ENCODE data around the gene VASN. TPM values are rescaled to one million over a fixed set of nuclear protein-coding genes. Genes with fewer than 3 reads are reported as not detected.

VASN gene
- total RNA-seq, 4 donors from 2014 or later = 9.2 to 20.2 (median 14.2) TPM

GRCh38 chr16:4381935-4382794 is 10.5 kb downstream of the VASN start:
- TF ChIP-seq, protein P1, sequence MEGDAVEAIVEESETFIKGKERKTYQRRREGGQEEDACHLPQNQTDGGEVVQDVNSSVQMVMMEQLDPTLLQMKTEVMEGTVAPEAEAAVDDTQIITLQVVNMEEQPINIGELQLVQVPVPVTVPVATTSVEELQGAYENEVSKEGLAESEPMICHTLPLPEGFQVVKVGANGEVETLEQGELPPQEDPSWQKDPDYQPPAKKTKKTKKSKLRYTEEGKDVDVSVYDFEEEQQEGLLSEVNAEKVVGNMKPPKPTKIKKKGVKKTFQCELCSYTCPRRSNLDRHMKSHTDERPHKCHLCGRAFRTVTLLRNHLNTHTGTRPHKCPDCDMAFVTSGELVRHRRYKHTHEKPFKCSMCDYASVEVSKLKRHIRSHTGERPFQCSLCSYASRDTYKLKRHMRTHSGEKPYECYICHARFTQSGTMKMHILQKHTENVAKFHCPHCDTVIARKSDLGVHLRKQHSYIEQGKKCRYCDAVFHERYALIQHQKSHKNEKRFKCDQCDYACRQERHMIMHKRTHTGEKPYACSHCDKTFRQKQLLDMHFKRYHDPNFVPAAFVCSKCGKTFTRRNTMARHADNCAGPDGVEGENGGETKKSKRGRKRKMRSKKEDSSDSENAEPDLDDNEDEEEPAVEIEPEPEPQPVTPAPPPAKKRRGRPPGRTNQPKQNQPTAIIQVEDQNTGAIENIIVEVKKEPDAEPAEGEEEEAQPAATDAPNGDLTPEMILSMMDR (IDR thresholded peaks at IDR 0.05) = no peak
- TF ChIP-seq POLR2A (IDR thresholded peaks at IDR 0.05) = no peak
- no peaks in the 10 kb centered on the region for H3K9me3 ChIP-seq
- no peaks in the 10 kb centered on the region for H3K27me3 ChIP-seq
- intact Hi-C loops (cut with DNase I) = no loop called here
- DNase-seq = no peak
- H3K27ac ChIP-seq = no peak overlapping the region
- peaks cover 10 to 64% (median 12%) of the 10 kb centered on the region in 3 donors for H3K4me1 ChIP-seq
- 80% methylated on average over 3 of the region's 55 CpGs; no CpG with 5 or more reads in 1 of the 2 donors for WGBS, 2 donors
- peaks cover 0 to 86% (median 14%) of the 10 kb centered on the region in 3 donors for H3K36me3 ChIP-seq
- H3K4me3 ChIP-seq = no peak overlapping the region

GRCh38 chr16:4382795-4383357 is 11.2 kb downstream of the VASN start:
- peaks cover 3 to 63% (median 6%) of the 10 kb centered on the region in 3 donors for H3K4me1 ChIP-seq
- H3K27ac ChIP-seq = no peak overlapping the region
- no peaks in the 10 kb centered on the region for H3K9me3 ChIP-seq
- no peak for DNase-seq
- peaks cover 0 to 91% (median 14%) of the 10 kb centered on the region in 3 donors for H3K36me3 ChIP-seq
- H3K4me3 ChIP-seq = no peak overlapping the region
- TF ChIP-seq, protein P1 (IDR thresholded peaks at IDR 0.05) = no peak
- TF ChIP-seq POLR2A (IDR thresholded peaks at IDR 0.05) = no peak
- no peaks in the 10 kb centered on the region for H3K27me3 ChIP-seq
- intact Hi-C loops (cut with DNase I) = no loop called here
- WGBS, 2 donors = 73 to 80% methylated on average over 13 to 14 of the region's 21 CpGs

DNA sequence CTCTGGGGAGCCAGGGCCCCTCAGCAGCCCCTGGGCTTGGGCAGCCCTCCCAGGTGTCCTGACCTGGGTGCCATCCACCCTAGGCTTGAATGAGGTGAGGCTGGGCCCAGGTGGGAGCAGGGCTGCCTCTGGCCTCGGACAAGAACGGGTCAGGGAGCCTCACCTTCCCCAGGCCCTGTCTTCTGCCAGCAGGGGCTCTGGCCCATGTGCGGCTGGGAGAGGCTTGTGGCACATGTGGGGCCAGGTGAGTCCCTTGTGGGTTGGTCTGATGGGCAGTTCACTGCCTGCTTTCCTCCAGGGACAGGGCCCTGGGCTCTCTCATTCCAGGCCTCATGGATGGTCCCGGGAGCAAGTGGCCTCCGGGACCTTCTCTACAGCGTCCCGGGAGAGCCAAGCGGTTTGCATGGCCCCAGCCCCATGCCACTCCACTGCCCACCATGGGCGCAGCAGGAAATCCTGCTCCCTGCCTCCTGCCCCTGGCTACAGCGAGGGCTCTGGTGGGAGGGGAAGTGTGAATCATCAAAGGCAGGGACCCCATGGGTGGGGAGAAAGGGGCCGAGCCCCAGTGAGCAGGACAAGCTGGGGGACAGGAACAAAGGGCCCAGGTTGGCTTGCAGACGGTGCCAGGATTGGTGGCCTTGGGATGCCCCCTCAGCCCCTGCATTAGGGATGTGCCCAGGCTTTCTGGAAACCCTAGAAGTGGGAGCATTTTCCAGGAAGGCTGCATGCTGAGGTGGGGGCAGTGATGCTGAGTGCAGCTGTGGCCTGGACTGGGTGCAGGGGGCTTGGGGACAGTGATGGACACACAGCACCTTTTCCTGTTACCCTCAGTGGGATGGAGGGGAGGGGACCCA is 12.2 kb downstream of the VASN start:
- WGBS, 2 donors = 100% methylated on average over 7 of the region's 12 CpGs; no CpG with 5 or more reads in 1 of the 2 donors
- intact Hi-C loops (cut with DNase I) = no loop called here
- no peak for DNase-seq
- H3K27ac ChIP-seq = peak overlapping the region in 2 of 4 donors; percentile 44 to 65
- TF ChIP-seq POLR2A (IDR thresholded peaks at IDR 0.05) = no peak
- TF ChIP-seq, protein P1 (IDR thresholded peaks at IDR 0.05) = no peak
- H3K4me1 ChIP-seq = peaks cover 0 to 62% (median 0%) of the 10 kb centered on the region in 3 donors
- H3K36me3 ChIP-seq = peaks cover 0 to 87% (median 14%) of the 10 kb centered on the region in 3 donors
- no peaks in the 10 kb centered on the region for H3K27me3 ChIP-seq
- no peak overlapping the region for H3K4me3 ChIP-seq
- H3K9me3 ChIP-seq = no peaks in the 10 kb centered on the region

- 51 to 59% methylated on average over 2 to 7 of the region's 20 CpGs for WGBS, 2 donors
- peak overlapping the region in 3 of 4 donors; percentile 5 to 65 (median 44) for H3K27ac ChIP-seq
- H3K9me3 ChIP-seq = no peaks in the 10 kb centered on the region
- H3K27me3 ChIP-seq = no peaks in the 10 kb centered on the region
- H3K4me1 ChIP-seq = peaks cover 0 to 56% (median 0%) of the 10 kb centered on the region in 3 donors
- no peak overlapping the region for H3K4me3 ChIP-seq
- intact Hi-C loops (cut with DNase I) = no loop called here
- no peak for DNase-seq
- TF ChIP-seq, protein P1 (IDR thresholded peaks at IDR 0.05) = no peak
- no peak for TF ChIP-seq POLR2A (IDR thresholded peaks at IDR 0.05)
- peaks cover 0 to 82% (median 14%) of the 10 kb centered on the region in 3 donors for H3K36me3 ChIP-seq
Observed at GRCh38 chr16:4384509-4384942, 12.9 kb downstream of the VASN start.
